ENCODE measurements around the gene ALX3.

- no peak for TF ChIP-seq POLR2A (IDR thresholded peaks at IDR 0.05)
- TF ChIP-seq CTCF (IDR thresholded peaks at IDR 0.05), result no peak
Measured at GRCh38 chr1:110092991-110093390, 22.5 kb upstream of the ALX3 start.
